HFF-Myc (cell line): ENCODE results near the gene ACER3.

ENCODE experiments used
- DNase-seq: peaks from one replicate; pipeline ENCODE4 v3.0.0-alpha.2; 2011; ENCODE audit warnings: low read depth; ENCODE audit errors: extremely low read depth
- H3K4me3 ChIP-seq: replicated peaks from 2 replicates; pipeline ENCODE4 v1.5.1; 2011; ENCODE audit warnings: low read depth, mild to moderate bottlenecking, control low read depth, low read length
- CTCF ChIP-seq: IDR thresholded peaks from 2 replicates; pipeline ENCODE4 v1.5.1; 2012; ENCODE audit warnings: mild to moderate bottlenecking, low read depth, low read length, control low read depth; ENCODE audit errors: missing control alignments

Gene ACER3

GRCh38 chr11:76838678-76839068 is 22.0 kb upstream of the ACER3 start:
- peak; percentile 45 for TF ChIP-seq CTCF
- no peak for DNase-seq
- H3K4me3 ChIP-seq: no peak overlapping the region

DNA sequence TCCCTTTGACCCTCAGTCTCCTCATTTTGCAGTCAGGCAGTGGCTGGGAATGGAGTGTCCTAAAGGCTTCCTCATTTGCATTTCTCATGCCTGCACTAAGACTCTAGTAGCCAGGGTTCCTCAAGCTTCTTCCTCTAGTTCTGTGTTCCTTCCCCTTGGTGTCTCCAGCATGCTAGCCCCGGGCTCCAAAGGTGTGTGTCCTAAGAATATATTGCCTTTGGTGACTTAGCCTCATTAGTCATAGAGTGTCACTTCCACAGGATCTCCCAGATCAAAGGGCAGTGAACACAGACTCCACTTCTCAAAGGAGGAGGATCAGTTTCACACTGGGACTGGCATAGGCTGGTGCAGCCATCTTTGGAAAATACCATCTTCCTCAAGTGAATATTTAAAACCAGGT is 21.4 kb upstream of the ACER3 start:
- H3K4me3 ChIP-seq: no peak overlapping the region
- DNase-seq: no peak
- TF ChIP-seq CTCF: no peak

DNA sequence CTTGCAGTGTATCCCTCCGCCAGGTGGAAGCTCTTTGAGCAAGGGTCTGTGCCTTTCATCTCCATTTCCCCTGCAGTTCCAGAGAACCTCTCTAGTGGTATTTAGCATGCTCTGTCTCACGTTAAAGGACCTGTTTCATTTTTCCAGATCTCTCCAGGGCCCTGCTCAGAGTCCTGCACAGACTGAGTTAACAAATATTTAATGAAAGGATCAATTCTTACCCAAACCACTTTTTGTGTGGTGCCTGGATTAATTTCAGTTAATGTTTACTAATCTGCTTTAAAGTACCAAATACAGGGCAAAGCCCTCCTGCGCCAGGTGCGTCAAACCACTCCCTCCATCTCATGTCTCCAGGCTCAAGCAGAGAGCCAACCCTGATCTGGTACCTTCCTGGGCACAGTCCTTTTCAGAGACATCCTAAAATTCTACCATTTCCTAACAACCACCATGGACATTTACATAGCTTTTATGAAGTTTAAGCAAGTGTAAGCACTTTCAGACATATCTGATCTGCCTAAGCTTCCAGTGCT is 18.7 kb upstream of the ACER3 start:
- no peak for TF ChIP-seq CTCF
- DNase-seq: no peak
- H3K4me3 ChIP-seq: no peak overlapping the region

GRCh38 chr11:76843907-76844306 is 16.8 kb upstream of the ACER3 start:
- H3K4me3 ChIP-seq: no peak overlapping the region
- no peak for TF ChIP-seq CTCF
- no peak for DNase-seq

GRCh38 chr11:76844511-76844910 is 16.2 kb upstream of the ACER3 start:
- H3K4me3 ChIP-seq: no peak overlapping the region
- TF ChIP-seq CTCF: no peak

GRCh38 chr11:76845069-76845468 is 15.6 kb upstream of the ACER3 start:
- H3K4me3 ChIP-seq: no peak overlapping the region
- TF ChIP-seq CTCF: no peak
- DNase-seq: no peak

More at GRCh38 chr11:76844511-76844910, 16.2 kb upstream of the ACER3 start:
- no peak for DNase-seq

- TF ChIP-seq CTCF: no peak
- H3K4me3 ChIP-seq: no peak overlapping the region
- DNase-seq: no peak
Observed at GRCh38 chr11:76846441-76846840, 14.3 kb upstream of the ACER3 start.
